Measurements from ENCODE around the gene ATG13.

DNA sequence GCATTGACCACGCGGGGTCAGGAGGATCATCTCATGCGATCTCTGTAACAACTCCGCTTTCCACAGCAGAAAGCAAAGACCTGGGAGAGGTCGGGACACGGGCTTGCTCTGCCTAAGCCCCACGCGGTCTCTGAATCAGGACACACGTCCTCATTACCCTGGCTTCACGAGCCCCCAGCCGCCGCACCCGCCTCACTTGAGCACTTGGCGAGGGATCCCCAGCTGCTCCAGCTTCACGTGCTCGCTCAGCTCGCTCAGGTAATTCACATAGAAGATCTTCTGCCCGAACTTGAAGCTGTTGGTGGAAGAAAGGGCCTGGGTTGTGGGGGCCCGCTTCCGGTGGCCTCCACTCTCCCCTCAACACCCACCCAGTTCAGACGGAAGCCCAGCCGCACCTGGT, 63.5 kb downstream of the ATG13 start:
- TF ChIP-seq, protein P1, sequence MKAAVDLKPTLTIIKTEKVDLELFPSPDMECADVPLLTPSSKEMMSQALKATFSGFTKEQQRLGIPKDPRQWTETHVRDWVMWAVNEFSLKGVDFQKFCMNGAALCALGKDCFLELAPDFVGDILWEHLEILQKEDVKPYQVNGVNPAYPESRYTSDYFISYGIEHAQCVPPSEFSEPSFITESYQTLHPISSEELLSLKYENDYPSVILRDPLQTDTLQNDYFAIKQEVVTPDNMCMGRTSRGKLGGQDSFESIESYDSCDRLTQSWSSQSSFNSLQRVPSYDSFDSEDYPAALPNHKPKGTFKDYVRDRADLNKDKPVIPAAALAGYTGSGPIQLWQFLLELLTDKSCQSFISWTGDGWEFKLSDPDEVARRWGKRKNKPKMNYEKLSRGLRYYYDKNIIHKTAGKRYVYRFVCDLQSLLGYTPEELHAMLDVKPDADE (IDR thresholded peaks at IDR 0.05): no peak
- TF ChIP-seq CTCF (conservative IDR thresholded peaks at IDR 0.05; ENCODE audit: low read depth in 2 of 2) (no peak), ZNF331 (CRISPR knock-in tag; IDR thresholded peaks at IDR 0.05; ENCODE audit: low read depth) (no peak), EZH2 (IDR thresholded peaks at IDR 0.05; ENCODE audit: low read depth, unreplicated experiment) (no peak), POLR2AphosphoS5 (IDR thresholded peaks at IDR 0.05; ENCODE audit: low read depth) (no peak), CREB1 (CRISPR knock-in tag; IDR thresholded peaks at IDR 0.05; ENCODE audit: low read depth) (no peak), EZH2phosphoT487 (IDR thresholded peaks at IDR 0.05; ENCODE audit: unreplicated experiment) (no peak), JUNB (IDR thresholded peaks at IDR 0.05; ENCODE audit: unreplicated experiment) (no peak), NANOG (IDR thresholded peaks at IDR 0.05; ENCODE audit: borderline replicate concordance) (no peak), STAT1 (IDR thresholded peaks at IDR 0.05; ENCODE audit: unreplicated experiment) (no peak)
- TF ChIP-seq, protein P2, sequence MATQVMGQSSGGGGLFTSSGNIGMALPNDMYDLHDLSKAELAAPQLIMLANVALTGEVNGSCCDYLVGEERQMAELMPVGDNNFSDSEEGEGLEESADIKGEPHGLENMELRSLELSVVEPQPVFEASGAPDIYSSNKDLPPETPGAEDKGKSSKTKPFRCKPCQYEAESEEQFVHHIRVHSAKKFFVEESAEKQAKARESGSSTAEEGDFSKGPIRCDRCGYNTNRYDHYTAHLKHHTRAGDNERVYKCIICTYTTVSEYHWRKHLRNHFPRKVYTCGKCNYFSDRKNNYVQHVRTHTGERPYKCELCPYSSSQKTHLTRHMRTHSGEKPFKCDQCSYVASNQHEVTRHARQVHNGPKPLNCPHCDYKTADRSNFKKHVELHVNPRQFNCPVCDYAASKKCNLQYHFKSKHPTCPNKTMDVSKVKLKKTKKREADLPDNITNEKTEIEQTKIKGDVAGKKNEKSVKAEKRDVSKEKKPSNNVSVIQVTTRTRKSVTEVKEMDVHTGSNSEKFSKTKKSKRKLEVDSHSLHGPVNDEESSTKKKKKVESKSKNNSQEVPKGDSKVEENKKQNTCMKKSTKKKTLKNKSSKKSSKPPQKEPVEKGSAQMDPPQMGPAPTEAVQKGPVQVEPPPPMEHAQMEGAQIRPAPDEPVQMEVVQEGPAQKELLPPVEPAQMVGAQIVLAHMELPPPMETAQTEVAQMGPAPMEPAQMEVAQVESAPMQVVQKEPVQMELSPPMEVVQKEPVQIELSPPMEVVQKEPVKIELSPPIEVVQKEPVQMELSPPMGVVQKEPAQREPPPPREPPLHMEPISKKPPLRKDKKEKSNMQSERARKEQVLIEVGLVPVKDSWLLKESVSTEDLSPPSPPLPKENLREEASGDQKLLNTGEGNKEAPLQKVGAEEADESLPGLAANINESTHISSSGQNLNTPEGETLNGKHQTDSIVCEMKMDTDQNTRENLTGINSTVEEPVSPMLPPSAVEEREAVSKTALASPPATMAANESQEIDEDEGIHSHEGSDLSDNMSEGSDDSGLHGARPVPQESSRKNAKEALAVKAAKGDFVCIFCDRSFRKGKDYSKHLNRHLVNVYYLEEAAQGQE (IDR thresholded peaks at IDR 0.05; ENCODE audit: unreplicated experiment): no peak
- TF ChIP-seq, protein P3, sequence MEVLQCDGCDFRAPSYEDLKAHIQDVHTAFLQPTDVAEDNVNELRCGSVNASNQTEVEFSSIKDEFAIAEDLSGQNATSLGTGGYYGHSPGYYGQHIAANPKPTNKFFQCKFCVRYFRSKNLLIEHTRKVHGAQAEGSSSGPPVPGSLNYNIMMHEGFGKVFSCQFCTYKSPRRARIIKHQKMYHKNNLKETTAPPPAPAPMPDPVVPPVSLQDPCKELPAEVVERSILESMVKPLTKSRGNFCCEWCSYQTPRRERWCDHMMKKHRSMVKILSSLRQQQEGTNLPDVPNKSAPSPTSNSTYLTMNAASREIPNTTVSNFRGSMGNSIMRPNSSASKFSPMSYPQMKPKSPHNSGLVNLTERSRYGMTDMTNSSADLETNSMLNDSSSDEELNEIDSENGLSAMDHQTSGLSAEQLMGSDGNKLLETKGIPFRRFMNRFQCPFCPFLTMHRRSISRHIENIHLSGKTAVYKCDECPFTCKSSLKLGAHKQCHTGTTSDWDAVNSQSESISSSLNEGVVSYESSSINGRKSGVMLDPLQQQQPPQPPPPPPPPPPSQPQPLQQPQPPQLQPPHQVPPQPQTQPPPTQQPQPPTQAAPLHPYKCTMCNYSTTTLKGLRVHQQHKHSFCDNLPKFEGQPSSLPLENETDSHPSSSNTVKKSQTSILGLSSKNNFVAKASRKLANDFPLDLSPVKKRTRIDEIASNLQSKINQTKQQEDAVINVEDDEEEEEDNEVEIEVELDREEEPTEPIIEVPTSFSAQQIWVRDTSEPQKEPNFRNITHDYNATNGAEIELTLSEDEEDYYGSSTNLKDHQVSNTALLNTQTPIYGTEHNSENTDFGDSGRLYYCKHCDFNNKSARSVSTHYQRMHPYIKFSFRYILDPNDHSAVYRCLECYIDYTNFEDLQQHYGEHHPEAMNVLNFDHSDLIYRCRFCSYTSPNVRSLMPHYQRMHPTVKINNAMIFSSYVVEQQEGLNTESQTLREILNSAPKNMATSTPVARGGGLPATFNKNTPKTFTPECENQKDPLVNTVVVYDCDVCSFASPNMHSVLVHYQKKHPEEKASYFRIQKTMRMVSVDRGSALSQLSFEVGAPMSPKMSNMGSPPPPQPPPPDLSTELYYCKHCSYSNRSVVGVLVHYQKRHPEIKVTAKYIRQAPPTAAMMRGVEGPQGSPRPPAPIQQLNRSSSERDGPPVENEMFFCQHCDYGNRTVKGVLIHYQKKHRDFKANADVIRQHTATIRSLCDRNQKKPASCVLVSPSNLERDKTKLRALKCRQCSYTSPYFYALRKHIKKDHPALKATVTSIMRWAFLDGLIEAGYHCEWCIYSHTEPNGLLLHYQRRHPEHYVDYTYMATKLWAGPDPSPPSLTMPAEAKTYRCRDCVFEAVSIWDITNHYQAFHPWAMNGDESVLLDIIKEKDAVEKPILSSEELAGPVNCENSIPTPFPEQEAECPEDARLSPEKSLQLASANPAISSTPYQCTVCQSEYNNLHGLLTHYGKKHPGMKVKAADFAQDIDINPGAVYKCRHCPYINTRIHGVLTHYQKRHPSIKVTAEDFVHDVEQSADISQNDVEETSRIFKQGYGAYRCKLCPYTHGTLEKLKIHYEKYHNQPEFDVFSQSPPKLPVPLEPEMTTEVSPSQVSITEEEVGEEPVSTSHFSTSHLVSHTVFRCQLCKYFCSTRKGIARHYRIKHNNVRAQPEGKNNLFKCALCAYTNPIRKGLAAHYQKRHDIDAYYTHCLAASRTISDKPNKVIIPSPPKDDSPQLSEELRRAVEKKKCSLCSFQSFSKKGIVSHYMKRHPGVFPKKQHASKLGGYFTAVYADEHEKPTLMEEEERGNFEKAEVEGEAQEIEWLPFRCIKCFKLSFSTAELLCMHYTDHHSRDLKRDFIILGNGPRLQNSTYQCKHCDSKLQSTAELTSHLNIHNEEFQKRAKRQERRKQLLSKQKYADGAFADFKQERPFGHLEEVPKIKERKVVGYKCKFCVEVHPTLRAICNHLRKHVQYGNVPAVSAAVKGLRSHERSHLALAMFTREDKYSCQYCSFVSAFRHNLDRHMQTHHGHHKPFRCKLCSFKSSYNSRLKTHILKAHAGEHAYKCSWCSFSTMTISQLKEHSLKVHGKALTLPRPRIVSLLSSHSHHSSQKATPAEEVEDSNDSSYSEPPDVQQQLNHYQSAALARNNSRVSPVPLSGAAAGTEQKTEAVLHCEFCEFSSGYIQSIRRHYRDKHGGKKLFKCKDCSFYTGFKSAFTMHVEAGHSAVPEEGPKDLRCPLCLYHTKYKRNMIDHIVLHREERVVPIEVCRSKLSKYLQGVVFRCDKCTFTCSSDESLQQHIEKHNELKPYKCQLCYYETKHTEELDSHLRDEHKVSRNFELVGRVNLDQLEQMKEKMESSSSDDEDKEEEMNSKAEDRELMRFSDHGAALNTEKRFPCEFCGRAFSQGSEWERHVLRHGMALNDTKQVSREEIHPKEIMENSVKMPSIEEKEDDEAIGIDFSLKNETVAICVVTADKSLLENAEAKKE (CRISPR knock-in tag; IDR thresholded peaks at IDR 0.05): no peak
